GM23338 (cell line): ENCODE data around the gene SPNS1. TPM values are rescaled to one million over a fixed set of nuclear protein-coding genes. Genes with fewer than 3 reads are reported as not detected.

Source experiments
- ATAC-seq: fragments of 200-7000 bp; cut with Tn5 transposase; 3 replicates; pipeline ENCODE4 v1.9.1; 2020
- DNase-seq: peaks from one replicate; pipeline ENCODE4 v3.0.0-alpha.2; 2015; ENCODE audit warnings: low spot score
- H2AFZ ChIP-seq: fragments of 200-600 bp; sonication (generic); 2 replicates; pipeline ENCODE4 v1.8.0; 2016; ENCODE audit warnings: antibody characterized with exemption, mild to moderate bottlenecking, moderate library complexity
- H3F3A ChIP-seq: fragments of 200-600 bp; sonication (generic); replicated peaks from 2 replicates; pipeline ENCODE4 v1.8.0; 2017; ENCODE audit warnings: antibody characterized with exemption, mixed run types, low read depth
- H3K27ac ChIP-seq: fragments of 200-600 bp; sonication (generic); 2 replicates; pipeline ENCODE4 v1.6.1; 2016; ENCODE audit warnings: low read depth
- H3K27me3 ChIP-seq: fragments of 200-600 bp; sonication (generic); 2 replicates; pipeline ENCODE4 v1.8.0; 2016; ENCODE audit warnings: mild to moderate bottlenecking, mixed run types, moderate library complexity; ENCODE audit not compliant: insufficient read depth
- H3K36me3 ChIP-seq: fragments of 200-600 bp; sonication (generic); 2 replicates; pipeline ENCODE4 v1.8.0; 2016; ENCODE audit warnings: mild to moderate bottlenecking; ENCODE audit not compliant: insufficient read depth
- H3K4me1 ChIP-seq: fragments of 200-600 bp; sonication (generic); 2 replicates; pipeline ENCODE4 v1.8.0; 2016; ENCODE audit warnings: mild to moderate bottlenecking, moderate library complexity; ENCODE audit not compliant: insufficient read depth
- H3K4me2 ChIP-seq: fragments of 200-600 bp; sonication (generic); 2 replicates; pipeline ENCODE4 v1.7.1; 2017; ENCODE audit warnings: mixed run types
- H3K4me3 ChIP-seq: fragments of 200-600 bp; sonication (generic); 2 replicates; pipeline ENCODE4 v1.6.1; 2016; ENCODE audit warnings: mixed run types
- H3K79me2 ChIP-seq: fragments of 200-600 bp; sonication (generic); replicated peaks from 2 replicates; pipeline ENCODE4 v1.8.0; 2017; ENCODE audit warnings: mild to moderate bottlenecking; ENCODE audit not compliant: insufficient read depth
- H3K9me2 ChIP-seq: fragments of 200-600 bp; sonication (generic); 2 replicates; pipeline ENCODE4 v1.8.0; 2017; ENCODE audit not compliant: insufficient read depth
- H4K20me1 ChIP-seq: fragments of 200-600 bp; sonication (generic); replicated peaks from 2 replicates; pipeline ENCODE4 v1.8.0; 2017; ENCODE audit warnings: mild to moderate bottlenecking; ENCODE audit not compliant: insufficient read depth
- H3K27ac Mint-ChIP-seq: 2 replicates; pipeline ENCODE4 v1.8.0; 2020; ENCODE audit warnings: inconsistent platforms, mild to moderate bottlenecking, moderate library complexity, mixed read lengths
- H3K27me3 Mint-ChIP-seq: 3 replicates; pipeline ENCODE4 v1.8.0; 2022; ENCODE audit warnings: low read depth, mild to moderate bottlenecking, moderate library complexity, mixed read lengths, inconsistent platforms; ENCODE audit not compliant: insufficient read depth, poor library complexity
- H3K36me3 Mint-ChIP-seq: 3 replicates; pipeline ENCODE4 v1.8.0; 2021; ENCODE audit warnings: low read depth, mild to moderate bottlenecking, inconsistent platforms, moderate library complexity, mixed read lengths
- H3K4me1 Mint-ChIP-seq: 3 replicates; pipeline ENCODE4 v1.8.0; 2020; ENCODE audit warnings: mild to moderate bottlenecking, inconsistent platforms, mixed read lengths
- H3K4me3 Mint-ChIP-seq: 3 replicates; pipeline ENCODE4 v1.8.0; 2021; ENCODE audit warnings: moderate library complexity, mild to moderate bottlenecking, inconsistent platforms, mixed read lengths
- H3K9me3 Mint-ChIP-seq: 3 replicates; pipeline ENCODE4 v1.8.0; 2020; ENCODE audit warnings: moderate library complexity, mild to moderate bottlenecking, inconsistent platforms, mixed read lengths
- CREB1 ChIP-seq: fragments of 250-450 bp; sonication (Bioruptor Pico); IDR thresholded peaks from 2 replicates; pipeline ENCODE4 v1.5.0; 2020; ENCODE audit warnings: low read depth, mild to moderate bottlenecking, moderate library complexity
- EZH2 ChIP-seq: fragments of 200-600 bp; sonication (generic); IDR thresholded peaks from one replicate; pipeline ENCODE4 v1.8.0; 2017; ENCODE audit warnings: antibody characterized with exemption, mild to moderate bottlenecking, low read depth; ENCODE audit not compliant: unreplicated experiment
- EZH2phosphoT487 ChIP-seq: fragments of 200-600 bp; sonication (generic); IDR thresholded peaks from one replicate; pipeline ENCODE4 v1.8.1; 2018; ENCODE audit warnings: antibody characterized with exemption; ENCODE audit not compliant: unreplicated experiment
- NANOG ChIP-seq: IDR thresholded peaks from 2 replicates; pipeline ENCODE4 v1.6.1; 2016; ENCODE audit warnings: antibody characterized with exemption, borderline replicate concordance
- POLR2AphosphoS5 ChIP-seq: IDR thresholded peaks from 2 replicates; pipeline ENCODE4 v1.6.1; 2016; ENCODE audit warnings: antibody characterized with exemption, low read depth
- STAT1 ChIP-seq: IDR thresholded peaks from one replicate; pipeline ENCODE4 v1.6.1; 2016; ENCODE audit warnings: antibody characterized with exemption; ENCODE audit not compliant: unreplicated experiment
- ZNF331 ChIP-seq: fragments of 250-450 bp; sonication (Bioruptor Pico); IDR thresholded peaks from 2 replicates; pipeline ENCODE4 v1.5.0; 2020; ENCODE audit warnings: low read depth, mild to moderate bottlenecking, moderate library complexity
- polyA plus RNA-seq: library from polyadenylated mRNA; unstranded; fragments of >200 nt; fragmentation: Nextera tagmentation; extraction: Ambion mirVana; gene quantifications from 2 replicates; pipeline ENCODE4 v1.2.1, GENCODE V29; 2016
- total RNA-seq: library from RNA; depleted of rRNA; stranded (reverse); fragments of >200 nt; shearing (Covaris generic); gene quantifications from 2 replicates; pipeline ENCODE4 v1.2.3, GENCODE V29; 2014
- TF ChIP-seq, protein P1 (sequence below): IDR thresholded peaks from one replicate; pipeline ENCODE4 v1.6.1; 2018; ENCODE audit warnings: antibody characterized with exemption; ENCODE audit not compliant: unreplicated experiment
- TF ChIP-seq, protein P2 (sequence below): IDR thresholded peaks from 2 replicates; pipeline ENCODE4 v1.6.1; 2016; ENCODE audit warnings: antibody characterized with exemption
- TF ChIP-seq, protein P3 (sequence below), 2 experiments: fragments of 200-600 bp in 1 of 2; sonication (generic) in 1 of 2; conservative IDR thresholded peaks; 2 replicates each; pipeline versions ENCODE4 v1.5.1 to v1.6.1; 2016 to 2017; ENCODE audit warnings: antibody characterized with exemption in 2 of 2, low read depth in 2 of 2, mild to moderate bottlenecking in 2 of 2, moderate library complexity in 1 of 2

The SPNS1 gene
- total and polyA plus RNA-seq, 2 experiments from 2014 or later: 37.2 to 48.5 TPM

DNA sequence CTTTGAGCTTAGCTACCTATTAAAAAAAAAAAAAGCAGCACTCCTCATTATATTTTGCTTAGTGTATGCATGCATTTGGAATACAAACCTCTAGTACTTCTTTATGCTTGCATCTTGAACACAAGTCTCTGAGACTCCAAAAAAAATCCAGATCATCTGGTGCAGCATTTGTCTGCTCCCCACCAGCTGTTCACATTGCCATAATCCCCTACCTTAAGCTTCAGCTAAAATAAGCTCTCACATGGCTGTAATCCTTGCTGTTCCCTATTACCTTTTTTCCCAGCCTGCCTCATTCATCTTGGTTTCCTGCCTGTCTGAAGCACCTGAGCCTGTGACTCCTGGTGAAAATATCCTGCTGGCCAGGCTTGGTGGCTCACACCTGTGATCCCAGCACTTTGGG, 31.3 kb upstream of the SPNS1 start (continued):
- TF ChIP-seq, protein P1, sequence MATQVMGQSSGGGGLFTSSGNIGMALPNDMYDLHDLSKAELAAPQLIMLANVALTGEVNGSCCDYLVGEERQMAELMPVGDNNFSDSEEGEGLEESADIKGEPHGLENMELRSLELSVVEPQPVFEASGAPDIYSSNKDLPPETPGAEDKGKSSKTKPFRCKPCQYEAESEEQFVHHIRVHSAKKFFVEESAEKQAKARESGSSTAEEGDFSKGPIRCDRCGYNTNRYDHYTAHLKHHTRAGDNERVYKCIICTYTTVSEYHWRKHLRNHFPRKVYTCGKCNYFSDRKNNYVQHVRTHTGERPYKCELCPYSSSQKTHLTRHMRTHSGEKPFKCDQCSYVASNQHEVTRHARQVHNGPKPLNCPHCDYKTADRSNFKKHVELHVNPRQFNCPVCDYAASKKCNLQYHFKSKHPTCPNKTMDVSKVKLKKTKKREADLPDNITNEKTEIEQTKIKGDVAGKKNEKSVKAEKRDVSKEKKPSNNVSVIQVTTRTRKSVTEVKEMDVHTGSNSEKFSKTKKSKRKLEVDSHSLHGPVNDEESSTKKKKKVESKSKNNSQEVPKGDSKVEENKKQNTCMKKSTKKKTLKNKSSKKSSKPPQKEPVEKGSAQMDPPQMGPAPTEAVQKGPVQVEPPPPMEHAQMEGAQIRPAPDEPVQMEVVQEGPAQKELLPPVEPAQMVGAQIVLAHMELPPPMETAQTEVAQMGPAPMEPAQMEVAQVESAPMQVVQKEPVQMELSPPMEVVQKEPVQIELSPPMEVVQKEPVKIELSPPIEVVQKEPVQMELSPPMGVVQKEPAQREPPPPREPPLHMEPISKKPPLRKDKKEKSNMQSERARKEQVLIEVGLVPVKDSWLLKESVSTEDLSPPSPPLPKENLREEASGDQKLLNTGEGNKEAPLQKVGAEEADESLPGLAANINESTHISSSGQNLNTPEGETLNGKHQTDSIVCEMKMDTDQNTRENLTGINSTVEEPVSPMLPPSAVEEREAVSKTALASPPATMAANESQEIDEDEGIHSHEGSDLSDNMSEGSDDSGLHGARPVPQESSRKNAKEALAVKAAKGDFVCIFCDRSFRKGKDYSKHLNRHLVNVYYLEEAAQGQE: no peak
- TF ChIP-seq CREB1 (CRISPR knock-in tag) (no peak), POLR2AphosphoS5 (no peak), EZH2 (no peak), EZH2phosphoT487 (no peak), STAT1 (no peak), ZNF331 (CRISPR knock-in tag) (no peak), NANOG (no peak)
- TF ChIP-seq, protein P2, sequence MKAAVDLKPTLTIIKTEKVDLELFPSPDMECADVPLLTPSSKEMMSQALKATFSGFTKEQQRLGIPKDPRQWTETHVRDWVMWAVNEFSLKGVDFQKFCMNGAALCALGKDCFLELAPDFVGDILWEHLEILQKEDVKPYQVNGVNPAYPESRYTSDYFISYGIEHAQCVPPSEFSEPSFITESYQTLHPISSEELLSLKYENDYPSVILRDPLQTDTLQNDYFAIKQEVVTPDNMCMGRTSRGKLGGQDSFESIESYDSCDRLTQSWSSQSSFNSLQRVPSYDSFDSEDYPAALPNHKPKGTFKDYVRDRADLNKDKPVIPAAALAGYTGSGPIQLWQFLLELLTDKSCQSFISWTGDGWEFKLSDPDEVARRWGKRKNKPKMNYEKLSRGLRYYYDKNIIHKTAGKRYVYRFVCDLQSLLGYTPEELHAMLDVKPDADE: no peak

DNA sequence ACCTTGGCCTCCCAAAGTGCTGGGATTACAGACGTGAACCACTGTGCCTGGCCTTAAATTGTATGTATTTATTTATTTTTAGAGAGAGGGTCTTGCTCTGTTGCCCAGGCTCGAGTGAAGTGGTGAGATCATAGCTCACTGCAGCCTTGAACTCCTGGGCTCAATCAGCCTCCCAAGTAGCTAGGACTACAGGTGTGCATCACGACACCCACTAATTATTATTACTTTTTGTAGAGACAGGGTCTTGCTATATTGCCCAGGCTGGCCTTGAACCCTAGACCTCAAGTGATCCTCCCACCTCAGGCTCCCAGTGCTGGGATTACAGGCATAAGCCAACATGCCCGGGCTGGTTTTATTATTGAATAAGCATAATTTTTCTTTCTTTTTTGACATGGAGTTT, 27.9 kb upstream of the SPNS1 start:
- H3K27me3 ChIP-seq: no peaks in the 10 kb centered on the region
- no peaks in the 10 kb centered on the region for H4K20me1 ChIP-seq
- TF ChIP-seq, protein P3, sequence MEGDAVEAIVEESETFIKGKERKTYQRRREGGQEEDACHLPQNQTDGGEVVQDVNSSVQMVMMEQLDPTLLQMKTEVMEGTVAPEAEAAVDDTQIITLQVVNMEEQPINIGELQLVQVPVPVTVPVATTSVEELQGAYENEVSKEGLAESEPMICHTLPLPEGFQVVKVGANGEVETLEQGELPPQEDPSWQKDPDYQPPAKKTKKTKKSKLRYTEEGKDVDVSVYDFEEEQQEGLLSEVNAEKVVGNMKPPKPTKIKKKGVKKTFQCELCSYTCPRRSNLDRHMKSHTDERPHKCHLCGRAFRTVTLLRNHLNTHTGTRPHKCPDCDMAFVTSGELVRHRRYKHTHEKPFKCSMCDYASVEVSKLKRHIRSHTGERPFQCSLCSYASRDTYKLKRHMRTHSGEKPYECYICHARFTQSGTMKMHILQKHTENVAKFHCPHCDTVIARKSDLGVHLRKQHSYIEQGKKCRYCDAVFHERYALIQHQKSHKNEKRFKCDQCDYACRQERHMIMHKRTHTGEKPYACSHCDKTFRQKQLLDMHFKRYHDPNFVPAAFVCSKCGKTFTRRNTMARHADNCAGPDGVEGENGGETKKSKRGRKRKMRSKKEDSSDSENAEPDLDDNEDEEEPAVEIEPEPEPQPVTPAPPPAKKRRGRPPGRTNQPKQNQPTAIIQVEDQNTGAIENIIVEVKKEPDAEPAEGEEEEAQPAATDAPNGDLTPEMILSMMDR (conservative IDR thresholded peaks at IDR 0.05; ENCODE audit: low read depth in 2 of 2): no peak
- TF ChIP-seq POLR2AphosphoS5: no peak
- no peak for TF ChIP-seq EZH2
- TF ChIP-seq EZH2phosphoT487: no peak
- no peak for TF ChIP-seq NANOG
- TF ChIP-seq, protein P1: no peak
- no peak for TF ChIP-seq ZNF331 (CRISPR knock-in tag)

More for the DNA sequence above, 27.9 kb upstream of the SPNS1 start:
- no peak overlapping the region for H3K4me3 ChIP-seq
- H3K27ac Mint-ChIP-seq: no peak overlapping the region
- DNase-seq (no peak), ATAC-seq (no peak)
- no peaks in the 10 kb centered on the region for H3K9me2 ChIP-seq
- no peaks in the 10 kb centered on the region for H3K36me3 ChIP-seq
- H3K4me1 Mint-ChIP-seq: peaks cover 7% of the 10 kb centered on the region; the same call in 2 of the 3 replicates
- no peak overlapping the region for H3K27ac ChIP-seq
- H3K9me3 Mint-ChIP-seq: no peaks in the 10 kb centered on the region; the same call in 2 of the 3 replicates
- peaks cover 8% of the 10 kb centered on the region; the same call in 2 of the 3 replicates for H3K36me3 Mint-ChIP-seq
- H2AFZ ChIP-seq: no peak overlapping the region
- no peak overlapping the region for H3K4me2 ChIP-seq
- peaks cover 7% of the 10 kb centered on the region for H3K79me2 ChIP-seq
- no peak overlapping the region for H3K4me3 Mint-ChIP-seq
- peaks cover 2% of the 10 kb centered on the region; the same call in 1 of the 2 replicates for H3F3A ChIP-seq
- peaks cover 18% of the 10 kb centered on the region for H3K27me3 Mint-ChIP-seq
- H3K4me1 ChIP-seq: no peaks in the 10 kb centered on the region
